ENCODE measurements around the gene MARCHF2. TPM values are rescaled to one million over a fixed set of nuclear protein-coding genes. Genes with fewer than 3 reads are reported as not detected.

Gene MARCHF2
- polyA plus RNA-seq, 2 of the 4 experiments (the other 2 are of a cell fraction), result 12.4 to 13.1 TPM

DNA sequence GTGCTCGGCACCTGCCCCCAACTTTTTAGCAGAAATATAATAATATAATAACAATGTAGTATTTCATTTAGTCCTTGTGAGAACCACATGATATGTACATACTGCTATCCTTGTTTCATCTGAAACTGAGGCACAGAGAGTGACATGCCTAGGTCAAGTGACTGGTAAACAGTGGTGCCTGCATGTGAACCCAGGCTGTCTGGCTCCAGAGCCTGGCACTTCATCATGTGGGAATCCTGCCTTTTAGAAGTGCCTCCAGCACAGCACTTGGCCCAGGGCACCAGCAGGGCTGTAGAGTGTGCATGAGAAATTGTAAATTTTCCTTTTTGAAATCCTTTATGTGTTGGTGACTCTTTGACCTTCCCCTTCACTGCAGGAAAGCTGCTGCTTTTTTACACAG lies 61.9 kb downstream of the MARCHF2 start:
- TF ChIP-seq NFE2L2 (conservative IDR thresholded peaks at IDR 0.05; ENCODE audit: low read length), result no peak
- Histone ChIP-seq H3K4me3 (no peak overlapping the region), H3K27ac (no peak overlapping the region), H3K9me3 (no peaks in the 10 kb centered on the region), H3K4me1 (no peaks in the 10 kb centered on the region), H3K4me2 (no peak overlapping the region)
- DNase-seq (ENCODE audit: low read depth in 1 of 2, low spot score in 1 of 2) (no peak), FAIRE-seq (no peak), ATAC-seq (no peak)
- ChIA-PET CTCF (interaction anchor here (0.6 to 0.7 kb wide), 4 partner anchors 11 to 50 kb away, joined by 3 to 5 read pairs (median 4); no protein-coding TSS in a partner anchor), POLR2A (interaction anchor here (1.0 kb wide), 1 partner anchor 39 kb away, joined by 3 read pairs; the partner anchor contains the start of gene ZNF414)
- 100% methylated on average over 1 of the region's 1 CpG for WGBS (ENCODE audit: missing lambda C conversion rate)

DNA sequence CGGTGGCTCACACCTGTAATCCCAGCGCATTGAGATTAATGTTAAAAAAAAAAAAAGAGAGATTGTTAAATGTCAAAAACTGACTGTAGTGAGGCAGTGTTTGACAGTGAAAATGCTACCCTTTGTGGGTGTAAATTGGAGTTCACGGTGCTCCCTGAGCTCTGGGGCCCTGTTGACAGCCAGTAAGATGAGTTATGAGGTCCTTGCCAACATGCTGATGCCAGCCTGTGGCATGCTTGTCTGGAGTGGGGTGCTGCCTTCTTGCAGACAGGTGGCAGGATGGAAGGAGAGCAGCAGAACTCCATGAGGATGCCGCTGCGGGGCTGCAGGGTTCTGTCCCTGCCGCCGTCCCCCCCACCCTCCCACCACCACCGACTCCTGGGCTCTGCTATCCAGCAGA lies 63.4 kb downstream of the MARCHF2 start:
- ChIA-PET POLR2A (no interaction called here), CTCF (no interaction called here)
- FAIRE-seq, result no peak
- H3K4me1 ChIP-seq, result no peaks in the 10 kb centered on the region
- no peak for DNase-seq (ENCODE audit: low read depth in 1 of 2, low spot score in 1 of 2)
- no peak overlapping the region for H3K27ac ChIP-seq
- no peaks in the 10 kb centered on the region for H3K9me3 ChIP-seq
- TF ChIP-seq KDM1A (IDR thresholded peaks at IDR 0.05; ENCODE audit: low read depth) (no peak), JUN (IDR thresholded peaks at IDR 0.05) (no peak), TFCP2L1 (CRISPR knock-in tag; IDR thresholded peaks at IDR 0.05) (no peak), CBX2 (IDR thresholded peaks at IDR 0.05; ENCODE audit: borderline replicate concordance, low read depth) (no peak), FOXS1 (CRISPR knock-in tag; IDR thresholded peaks at IDR 0.05) (no peak), RAD21 (conservative IDR thresholded peaks at IDR 0.05 in 1 of 2, IDR thresholded peaks at IDR 0.05 in 1 of 2) (no peak), EHMT2 (IDR thresholded peaks at IDR 0.05; ENCODE audit: low read depth) (no peak), EP300 (IDR thresholded peaks at IDR 0.05) (no peak), ZNF302 (CRISPR knock-in tag; IDR thresholded peaks at IDR 0.05) (no peak), HDAC2 (IDR thresholded peaks at IDR 0.05) (no peak), NR3C1 (IDR thresholded peaks at IDR 0.05) (no peak), MAX (IDR thresholded peaks at IDR 0.05) (no peak)
- TF ChIP-seq, protein P1, sequence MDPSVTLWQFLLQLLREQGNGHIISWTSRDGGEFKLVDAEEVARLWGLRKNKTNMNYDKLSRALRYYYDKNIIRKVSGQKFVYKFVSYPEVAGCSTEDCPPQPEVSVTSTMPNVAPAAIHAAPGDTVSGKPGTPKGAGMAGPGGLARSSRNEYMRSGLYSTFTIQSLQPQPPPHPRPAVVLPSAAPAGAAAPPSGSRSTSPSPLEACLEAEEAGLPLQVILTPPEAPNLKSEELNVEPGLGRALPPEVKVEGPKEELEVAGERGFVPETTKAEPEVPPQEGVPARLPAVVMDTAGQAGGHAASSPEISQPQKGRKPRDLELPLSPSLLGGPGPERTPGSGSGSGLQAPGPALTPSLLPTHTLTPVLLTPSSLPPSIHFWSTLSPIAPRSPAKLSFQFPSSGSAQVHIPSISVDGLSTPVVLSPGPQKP (IDR thresholded peaks at IDR 0.05; ENCODE audit: low read depth, low read length), result no peak
- TF ChIP-seq, protein P2, sequence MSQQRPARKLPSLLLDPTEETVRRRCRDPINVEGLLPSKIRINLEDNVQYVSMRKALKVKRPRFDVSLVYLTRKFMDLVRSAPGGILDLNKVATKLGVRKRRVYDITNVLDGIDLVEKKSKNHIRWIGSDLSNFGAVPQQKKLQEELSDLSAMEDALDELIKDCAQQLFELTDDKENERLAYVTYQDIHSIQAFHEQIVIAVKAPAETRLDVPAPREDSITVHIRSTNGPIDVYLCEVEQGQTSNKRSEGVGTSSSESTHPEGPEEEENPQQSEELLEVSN (IDR thresholded peaks at IDR 0.05; ENCODE audit: borderline replicate concordance, low read depth), result no peak
- TF ChIP-seq, protein P3, sequence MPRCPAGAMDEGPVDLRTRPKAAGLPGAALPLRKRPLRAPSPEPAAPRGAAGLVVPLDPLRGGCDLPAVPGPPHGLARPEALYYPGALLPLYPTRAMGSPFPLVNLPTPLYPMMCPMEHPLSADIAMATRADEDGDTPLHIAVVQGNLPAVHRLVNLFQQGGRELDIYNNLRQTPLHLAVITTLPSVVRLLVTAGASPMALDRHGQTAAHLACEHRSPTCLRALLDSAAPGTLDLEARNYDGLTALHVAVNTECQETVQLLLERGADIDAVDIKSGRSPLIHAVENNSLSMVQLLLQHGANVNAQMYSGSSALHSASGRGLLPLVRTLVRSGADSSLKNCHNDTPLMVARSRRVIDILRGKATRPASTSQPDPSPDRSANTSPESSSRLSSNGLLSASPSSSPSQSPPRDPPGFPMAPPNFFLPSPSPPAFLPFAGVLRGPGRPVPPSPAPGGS (IDR thresholded peaks at IDR 0.05), result no peak
- H3K4me3 ChIP-seq, result no peak overlapping the region
- no peak overlapping the region for H3K4me2 ChIP-seq
- WGBS (ENCODE audit: missing lambda C conversion rate), result 89% methylated on average over 4 of the region's 8 CpGs
- no peak for ATAC-seq

DNA sequence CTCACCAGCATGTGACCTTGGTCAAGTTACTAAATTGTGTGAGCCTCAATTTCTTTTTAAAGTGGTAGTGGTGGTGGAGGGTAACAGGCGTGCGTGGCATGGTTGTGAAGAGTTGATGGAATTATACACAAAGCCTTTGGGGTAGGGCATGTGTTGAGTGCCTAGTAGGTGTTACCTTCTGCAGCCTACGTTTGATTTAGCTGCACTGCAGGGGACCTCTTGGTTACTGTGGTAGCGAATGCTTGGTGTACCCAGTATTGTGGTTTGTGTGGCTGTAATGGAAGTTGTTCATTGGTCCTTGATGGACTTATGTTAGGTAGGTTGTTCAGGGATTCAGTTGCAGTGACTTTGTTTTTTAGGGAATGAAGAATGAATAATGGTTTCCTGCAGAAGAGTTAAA lies 64.8 kb downstream of the MARCHF2 start:
- Histone ChIP-seq H3K9me3 (no peaks in the 10 kb centered on the region), H3K4me1 (no peaks in the 10 kb centered on the region), H3K4me2 (no peak overlapping the region), H3K4me3 (no peak overlapping the region), H3K27ac (no peak overlapping the region)
- TF ChIP-seq, protein P2 (IDR thresholded peaks at IDR 0.05; ENCODE audit: borderline replicate concordance, low read depth), result no peak
- no peak for TF ChIP-seq ZC3H11A (IDR thresholded peaks at IDR 0.05)
- TF ChIP-seq KDM5A (IDR thresholded peaks at IDR 0.05), result no peak
- TF ChIP-seq MAFK (IDR thresholded peaks at IDR 0.05; ENCODE audit: partially characterized antibody), result no peak
- TF ChIP-seq, protein P1 (IDR thresholded peaks at IDR 0.05; ENCODE audit: low read depth, low read length), result no peak
- TF ChIP-seq RAD21 (conservative IDR thresholded peaks at IDR 0.05 in 1 of 2, IDR thresholded peaks at IDR 0.05 in 1 of 2), result no peak
- TF ChIP-seq NR3C1 (IDR thresholded peaks at IDR 0.05), result no peak
- no peak for TF ChIP-seq HMGXB4 (CRISPR knock-in tag; IDR thresholded peaks at IDR 0.05; ENCODE audit: borderline replicate concordance)
- TF ChIP-seq FOSL2 (IDR thresholded peaks at IDR 0.05), result no peak
- TF ChIP-seq FOSL2 (CRISPR knock-in tag; IDR thresholded peaks at IDR 0.05), result no peak
- no peak for TF ChIP-seq ZNF302 (CRISPR knock-in tag; IDR thresholded peaks at IDR 0.05)
- no peak for TF ChIP-seq BHLHE40 (IDR thresholded peaks at IDR 0.05; ENCODE audit: low read depth, low read length)
- no peak for TF ChIP-seq HES2 (IDR thresholded peaks at IDR 0.05)
- TF ChIP-seq POLR2AphosphoS2 (conservative IDR thresholded peaks at IDR 0.05; ENCODE audit: low read length), result no peak
- no peak for DNase-seq (ENCODE audit: low read depth in 1 of 2, low spot score in 1 of 2)
- FAIRE-seq, result no peak
- ChIA-PET POLR2A (no interaction called here), CTCF (no interaction called here)
- 91% methylated on average over 4 of the region's 4 CpGs for WGBS (ENCODE audit: missing lambda C conversion rate)
- no peak for ATAC-seq

Measured in A549 (cell line).